Smooth muscle cell (in vitro differentiated cells): Measurements from ENCODE around the gene ABLIM2. TPM values are rescaled to one million over a fixed set of nuclear protein-coding genes. Genes with fewer than 3 reads are reported as not detected.
"Not testable (repeated sequence)": the region's sequence is repeated elsewhere in the genome, so short reads cannot be mapped to it uniquely, and the experiment has no call there.

Experiments used
- DNase-seq: peaks from one replicate; lab custom pipeline; 2025; ENCODE audit not compliant: unreplicated experiment; lab: John Stamatoyannopoulos, UW
- H2AFZ ChIP-seq: fragments of 200-600 bp; sonication (generic); 2 replicates; pipeline ENCODE4 v1.6.0; 2016; ENCODE audit warnings: antibody characterized with exemption, low read depth, mild to moderate bottlenecking
- H3F3A ChIP-seq: fragments of 200-600 bp; sonication (generic); 2 replicates; pipeline ENCODE4 v1.6.0; 2017; ENCODE audit warnings: antibody characterized with exemption, low read depth
- H3K27ac ChIP-seq: fragments of 200-600 bp; sonication (generic); 2 replicates; pipeline ENCODE4 v1.5.1; 2016; ENCODE audit warnings: low read depth, mild to moderate bottlenecking
- H3K27me3 ChIP-seq: fragments of 200-600 bp; sonication (generic); 2 replicates; pipeline ENCODE4 v1.6.1; 2016; ENCODE audit warnings: low read depth, mild to moderate bottlenecking
- H3K36me3 ChIP-seq: fragments of 200-600 bp; sonication (generic); 2 replicates; pipeline ENCODE4 v1.5.1; 2016; ENCODE audit warnings: low read depth
- H3K4me1 ChIP-seq: fragments of 200-600 bp; sonication (generic); 2 replicates; pipeline ENCODE4 v1.5.1; 2016; ENCODE audit warnings: low read depth
- H3K4me2 ChIP-seq: fragments of 200-600 bp; sonication (generic); 2 replicates; pipeline ENCODE4 v1.6.0; 2016; ENCODE audit warnings: mild to moderate bottlenecking
- H3K4me3 ChIP-seq: fragments of 200-600 bp; sonication (generic); 2 replicates; pipeline ENCODE4 v1.5.1; 2016; ENCODE audit warnings: mild to moderate bottlenecking
- H3K79me2 ChIP-seq: fragments of 200-600 bp; sonication (generic); 2 replicates; pipeline ENCODE4 v1.6.0; 2016; ENCODE audit warnings: low read depth, mild to moderate bottlenecking
- H3K9ac ChIP-seq: fragments of 200-600 bp; sonication (generic); 2 replicates; pipeline ENCODE4 v1.6.0; 2016; ENCODE audit warnings: low read depth
- H3K9me3 ChIP-seq: fragments of 200-600 bp; sonication (generic); replicated peaks from 2 replicates; pipeline ENCODE4 v1.5.1; 2016; ENCODE audit warnings: low read depth
- H4K20me1 ChIP-seq: fragments of 200-600 bp; sonication (generic); 2 replicates; pipeline ENCODE4 v1.6.0; 2016; ENCODE audit warnings: low read depth
- CTCF ChIP-seq: fragments of 200-600 bp; sonication (generic); IDR thresholded peaks from 2 replicates; pipeline ENCODE4 v1.5.1; 2017; ENCODE audit warnings: borderline replicate concordance, mild to moderate bottlenecking, antibody characterized with exemption; ENCODE audit not compliant: insufficient read depth, poor library complexity, severe bottlenecking
- whole genome bisulfite sequencing: methylation state at CpG from one replicate; pipeline ENCODE4 v1.1.7; 2016; ENCODE audit warnings: low lambda C conversion rate; 5-methylcytosine and 5-hydroxymethylcytosine counted together
- polyA plus RNA-seq: library from polyadenylated mRNA; unstranded; fragments of >200 nt; fragmentation: Nextera tagmentation; extraction: Ambion mirVana; gene quantifications from 2 replicates; pipeline ENCODE4 v1.2.1, GENCODE V29; 2016
- total RNA-seq: library from RNA; depleted of rRNA; stranded (reverse); fragments of >200 nt; gene quantifications from 2 replicates; pipeline ENCODE4 v1.2.3, GENCODE V29; 2014

Gene ABLIM2
- total and polyA plus RNA-seq, 2 experiments from 2014 or later: 0.08 TPM; not detected in 1

GRCh38 chr4:7945709-7946380, 212.8 kb downstream of the ABLIM2 start:
- no peak overlapping the region for H3K27ac ChIP-seq
- H2AFZ ChIP-seq: no peak overlapping the region
- H3K9ac ChIP-seq: no peak overlapping the region
- H3F3A ChIP-seq: peaks cover 3% of the 10 kb centered on the region
- TF ChIP-seq CTCF: no peak
- 81% methylated on average over 14 of the region's 14 CpGs for WGBS
- no peak overlapping the region for H3K4me2 ChIP-seq
- no peak for DNase-seq
- H3K9me3 ChIP-seq: no peaks in the 10 kb centered on the region
- no peak overlapping the region for H3K4me3 ChIP-seq
- no peaks in the 10 kb centered on the region for H4K20me1 ChIP-seq
- no peaks in the 10 kb centered on the region for H3K36me3 ChIP-seq
- no peaks in the 10 kb centered on the region for H3K79me2 ChIP-seq
- no peaks in the 10 kb centered on the region for H3K4me1 ChIP-seq
- H3K27me3 ChIP-seq: no peaks in the 10 kb centered on the region

- Histone ChIP-seq H3K9ac (no peak overlapping the region), H3K9me3 (no peaks in the 10 kb centered on the region), H3K4me3 (no peak overlapping the region), H3K27ac (no peak overlapping the region), H3K4me1 (no peaks in the 10 kb centered on the region), H4K20me1 (no peaks in the 10 kb centered on the region), H3K79me2 (no peaks in the 10 kb centered on the region), H3K27me3 (no peaks in the 10 kb centered on the region), H3F3A (peaks cover 7% of the 10 kb centered on the region), H3K4me2 (no peak overlapping the region), H2AFZ (no peak overlapping the region), H3K36me3 (no peaks in the 10 kb centered on the region)
- WGBS: 90% methylated on average over 5 of the region's 5 CpGs
- DNase-seq: no peak
- no peak for TF ChIP-seq CTCF
Measured at GRCh38 chr4:7944599-7945220, 213.9 kb downstream of the ABLIM2 start.

- H3F3A ChIP-seq, H4K20me1 ChIP-seq, H3K9me3 ChIP-seq, H3K27ac ChIP-seq, H3K9ac ChIP-seq, H2AFZ ChIP-seq, H3K4me1 ChIP-seq, H3K36me3 ChIP-seq, DNase-seq, H3K27me3 ChIP-seq, H3K79me2 ChIP-seq, H3K4me2 ChIP-seq, H3K4me3 ChIP-seq: not testable (repeated sequence)
- 95% methylated on average over 4 of the region's 4 CpGs for WGBS
Measured at GRCh38 chr4:7943688-7944087, 214.9 kb downstream of the ABLIM2 start.

- H3K9ac ChIP-seq: no peak overlapping the region
- no peak overlapping the region for H3K4me2 ChIP-seq
- no peaks in the 10 kb centered on the region for H3K9me3 ChIP-seq
- H3K4me1 ChIP-seq: peaks cover 2% of the 10 kb centered on the region
- DNase-seq: no peak
- peaks cover 7% of the 10 kb centered on the region for H3F3A ChIP-seq
- H3K27me3 ChIP-seq: no peaks in the 10 kb centered on the region
- WGBS: 97% methylated on average over 8 of the region's 8 CpGs
- no peak for TF ChIP-seq CTCF
- no peak overlapping the region for H2AFZ ChIP-seq
- H3K27ac ChIP-seq: no peak overlapping the region
- peaks cover 14% of the 10 kb centered on the region for H3K79me2 ChIP-seq
- no peaks in the 10 kb centered on the region for H3K36me3 ChIP-seq
- H3K4me3 ChIP-seq: no peak overlapping the region
- peaks cover 7% of the 10 kb centered on the region for H4K20me1 ChIP-seq
Measured at GRCh38 chr4:7943211-7943610, 215.4 kb downstream of the ABLIM2 start.
